ENCODE measurements around the gene MRPL20. TPM values are rescaled to one million over a fixed set of nuclear protein-coding genes. Genes with fewer than 3 reads are reported as not detected.

MRPL20 gene
- total and polyA plus RNA-seq, 2 donors (not counting 3 experiments of a cell fraction or from before 2014, with no cell fraction given) = 134 to 152 TPM

- FAIRE-seq (no peak), DNase-seq (ENCODE audit: low read depth, low spot score) (no peak)
- TF ChIP-seq JUN (IDR thresholded peaks at IDR 0.05; ENCODE audit: borderline replicate concordance, insufficient read depth, insufficient read length, low read depth) (no peak), MYC (IDR thresholded peaks at IDR 0.05; ENCODE audit: low read depth, low read length) (no peak)
- H3K9me1 ChIP-seq (replicated peaks; ENCODE audit: control insufficient read depth, extremely low read depth, insufficient read depth, low read length) = no peaks in the 10 kb centered on the region
- H3K4me2 ChIP-seq (ENCODE audit: insufficient read depth, low read length) = no peak overlapping the region
- no peaks in the 10 kb centered on the region for H3K9me3 ChIP-seq (replicated peaks; ENCODE audit: control insufficient read depth, insufficient read depth, low read length)
- no peak overlapping the region for H3K27ac ChIP-seq (ENCODE audit: insufficient read depth, low read depth, low read length)
- no peaks in the 10 kb centered on the region for H3K27me3 ChIP-seq (ENCODE audit: control insufficient read depth in 2 of 2, insufficient read depth in 2 of 2, low read length in 2 of 2)
- H3K4me3 ChIP-seq (replicated peaks in 1 of 3; ENCODE audit: insufficient read depth in 1 of 3, low read depth in 1 of 3, low read length in 3 of 3) = no peak overlapping the region
- no peaks in the 10 kb centered on the region for H3K36me3 ChIP-seq (ENCODE audit: control insufficient read depth in 2 of 2, extremely low read depth in 1 of 2, insufficient read depth in 2 of 2, low read length in 2 of 2)
- dilution Hi-C loops (cut with MboI; ENCODE audit: extremely low pct_ligation_motif_present, low sequenced_read_pairs) (no loop called here), intact Hi-C loops (cut with micrococcal nuclease) (no loop called here)
- no TSS peak for BruUV-seq (replicated peaks)
- H3K79me2 ChIP-seq (ENCODE audit: control insufficient read depth, insufficient read depth, low read length) = no peaks in the 10 kb centered on the region
- no peak overlapping the region for H3K9ac ChIP-seq (replicated peaks; ENCODE audit: extremely low read depth, insufficient read depth, low read length)
- no peak overlapping the region for H2AFZ ChIP-seq (ENCODE audit: low read depth, low read length)
- ChIA-PET POLR2A (no interaction called here), CTCF (interaction anchor here (1.0 to 2.9 kb wide), 2 partner anchors 9 to 16 kb away, joined by 3 to 8 read pairs; no protein-coding TSS in a partner anchor)
- H3K4me1 ChIP-seq (ENCODE audit: control insufficient read depth, extremely low read depth, insufficient read depth, low read length) = peaks cover 3% of the 10 kb centered on the region
- H4K20me1 ChIP-seq (replicated peaks; ENCODE audit: control insufficient read depth, extremely low read depth, insufficient read depth, low read length) = no peaks in the 10 kb centered on the region
Observed at GRCh38 chr1:1424707-1425106, 17.6 kb upstream of the MRPL20 start.

DNA sequence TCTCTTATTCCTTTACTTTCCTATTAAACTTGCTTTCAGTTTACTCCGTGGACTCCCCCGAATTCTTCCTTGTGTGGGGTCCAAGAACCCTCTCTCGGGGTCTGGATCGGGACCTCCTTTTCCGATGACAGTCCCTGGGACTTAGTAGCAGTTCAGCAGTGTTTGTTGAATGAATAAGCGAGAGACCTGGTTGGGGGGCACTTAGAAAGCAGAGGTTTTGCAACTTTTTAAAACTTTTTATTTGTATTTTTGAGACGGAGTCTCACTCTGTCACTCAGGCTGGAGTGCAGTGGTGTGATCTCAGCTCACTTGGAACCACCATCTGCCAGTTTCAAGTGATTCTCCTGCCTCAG is 16.1 kb upstream of the MRPL20 start:
- Histone ChIP-seq H3K27ac (ENCODE audit: insufficient read depth, low read depth, low read length) (no peak overlapping the region), H3K4me2 (ENCODE audit: insufficient read depth, low read length) (no peak overlapping the region), H3K9me1 (replicated peaks; ENCODE audit: control insufficient read depth, extremely low read depth, insufficient read depth, low read length) (no peaks in the 10 kb centered on the region), H4K20me1 (replicated peaks; ENCODE audit: control insufficient read depth, extremely low read depth, insufficient read depth, low read length) (no peaks in the 10 kb centered on the region), H3K4me1 (ENCODE audit: control insufficient read depth, extremely low read depth, insufficient read depth, low read length) (peaks cover 3% of the 10 kb centered on the region), H3K9me3 (replicated peaks; ENCODE audit: control insufficient read depth, insufficient read depth, low read length) (no peaks in the 10 kb centered on the region), H2AFZ (ENCODE audit: low read depth, low read length) (no peak overlapping the region), H3K9ac (replicated peaks; ENCODE audit: extremely low read depth, insufficient read depth, low read length) (no peak overlapping the region), H3K36me3 (ENCODE audit: control insufficient read depth in 2 of 2, extremely low read depth in 1 of 2, insufficient read depth in 2 of 2, low read length in 2 of 2) (no peaks in the 10 kb centered on the region), H3K79me2 (ENCODE audit: control insufficient read depth, insufficient read depth, low read length) (no peaks in the 10 kb centered on the region), H3K4me3 (replicated peaks in 1 of 3; ENCODE audit: insufficient read depth in 1 of 3, low read depth in 1 of 3, low read length in 3 of 3) (no peak overlapping the region), H3K27me3 (ENCODE audit: control insufficient read depth in 2 of 2, insufficient read depth in 2 of 2, low read length in 2 of 2) (no peaks in the 10 kb centered on the region)
- CTCF ChIA-PET = interaction anchor here (1.0 to 2.9 kb wide), 2 partner anchors 18 to 31 kb away, joined by 3 to 8 read pairs; no protein-coding TSS in a partner anchor
- FAIRE-seq (no peak), DNase-seq (ENCODE audit: low read depth, low spot score) (no peak)
- dilution Hi-C loops (cut with MboI; ENCODE audit: extremely low pct_ligation_motif_present, low sequenced_read_pairs) = no loop called here
- intact Hi-C loops (cut with micrococcal nuclease) = no loop called here
- no peak for TF ChIP-seq MAX (IDR thresholded peaks at IDR 0.05; ENCODE audit: insufficient read depth, insufficient read length)
- no peak for TF ChIP-seq GATA2 (IDR thresholded peaks at IDR 0.05; ENCODE audit: insufficient read depth, insufficient read length, low read depth, low read length)
- no peak for TF ChIP-seq EZH2 (IDR thresholded peaks at IDR 0.05; ENCODE audit: borderline replicate concordance, low read depth, low read length, severe bottlenecking)
- no TSS peak for BruUV-seq (replicated peaks)
- POLR2A ChIA-PET = no interaction called here
